HG03432 (cell line): Measurements from ENCODE around the gene AHRR.

Experiments used
- ATAC-seq: cut with Tn5 transposase; IDR thresholded peaks from one replicate; pipeline ENCODE4 v1.9.1; 2021; ENCODE audit warnings: mild to moderate bottlenecking, moderate library complexity; ENCODE audit not compliant: unreplicated experiment

Gene AHRR

GRCh38 chr5:435961-436640 lies 114.6 kb downstream of the AHRR start:
- no peak for ATAC-seq

- no peak for ATAC-seq
Measured at GRCh38 chr5:436641-436975, 115.1 kb downstream of the AHRR start.

- ATAC-seq, result no peak
Measured at GRCh38 chr5:437281-437771, 115.8 kb downstream of the AHRR start.

GRCh38 chr5:438481-438981 lies 117.0 kb downstream of the AHRR start:
- ATAC-seq, result no peak

- no peak for ATAC-seq
Measured at GRCh38 chr5:439181-439580, 117.7 kb downstream of the AHRR start.

- ATAC-seq, result no peak
Measured at GRCh38 chr5:439636-440035, 118.1 kb downstream of the AHRR start.

DNA sequence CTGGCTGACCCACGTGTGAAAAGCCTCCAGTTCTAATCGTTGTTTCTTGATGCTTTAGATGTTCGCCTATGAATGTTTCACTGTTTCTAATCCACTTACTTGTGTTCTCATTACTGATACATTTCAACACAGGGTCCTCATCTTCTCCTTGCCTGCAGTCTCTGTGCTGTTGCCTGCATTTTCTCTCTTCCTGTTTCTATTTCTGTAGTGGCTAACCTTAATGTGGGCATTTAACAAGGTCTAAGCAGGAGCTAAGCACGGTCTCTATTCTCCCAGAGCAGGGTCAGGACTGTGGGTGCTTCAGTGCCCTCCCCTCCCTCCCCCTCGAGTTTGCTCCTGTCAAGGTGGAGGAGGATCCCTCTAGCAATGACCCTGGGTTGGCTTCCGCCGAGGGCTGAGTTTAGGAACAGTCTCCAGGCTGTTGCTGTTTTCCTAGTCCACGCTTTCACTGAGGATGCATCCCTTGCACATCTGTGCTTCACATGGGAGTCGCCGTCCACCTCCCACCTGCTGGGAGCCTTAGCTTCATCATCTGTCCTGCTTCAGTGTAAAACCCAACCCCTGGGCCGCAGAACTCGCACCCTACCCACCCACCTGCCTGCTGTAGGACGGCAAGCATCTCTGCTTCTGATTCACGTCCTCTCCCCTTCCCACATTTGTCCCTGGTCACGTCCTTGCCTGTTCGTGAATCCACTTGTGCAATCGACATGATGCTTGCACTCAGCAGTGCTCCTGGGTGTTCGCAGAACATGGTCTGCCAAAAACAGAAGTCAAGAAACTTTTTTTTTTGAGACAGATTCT lies 119.1 kb downstream of the AHRR start:
- ATAC-seq, result no peak

DNA sequence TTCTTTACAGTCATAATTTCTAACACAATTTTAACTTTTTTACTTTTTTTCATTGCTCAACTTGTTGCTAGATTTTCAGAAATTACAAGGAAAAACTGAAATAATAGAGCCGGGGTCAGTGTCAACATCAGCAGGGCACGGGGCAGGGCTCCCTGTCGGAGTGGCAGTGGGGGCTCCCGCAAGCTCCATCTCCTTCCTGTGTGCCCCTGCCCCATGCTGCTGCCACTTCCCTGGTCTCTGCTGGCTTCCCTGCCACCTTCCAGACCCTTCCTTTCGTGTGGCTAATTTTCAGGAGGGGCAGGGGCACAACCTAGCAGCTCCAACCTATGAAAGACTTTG lies 120.5 kb downstream of the AHRR start:
- no peak for ATAC-seq

GRCh38 chr5:442335-443238 lies 121.1 kb downstream of the AHRR start, which contains the start of gene EXOC3:
EXOC3 (plus strand) TSS chr5:443176; CDS start chr5:446206, 3,030 bp downstream.
- peak; percentile 88 for ATAC-seq

GRCh38 chr5:443239-444151 lies 122.0 kb downstream of the AHRR start:
- ATAC-seq, result peak; percentile 20

DNA sequence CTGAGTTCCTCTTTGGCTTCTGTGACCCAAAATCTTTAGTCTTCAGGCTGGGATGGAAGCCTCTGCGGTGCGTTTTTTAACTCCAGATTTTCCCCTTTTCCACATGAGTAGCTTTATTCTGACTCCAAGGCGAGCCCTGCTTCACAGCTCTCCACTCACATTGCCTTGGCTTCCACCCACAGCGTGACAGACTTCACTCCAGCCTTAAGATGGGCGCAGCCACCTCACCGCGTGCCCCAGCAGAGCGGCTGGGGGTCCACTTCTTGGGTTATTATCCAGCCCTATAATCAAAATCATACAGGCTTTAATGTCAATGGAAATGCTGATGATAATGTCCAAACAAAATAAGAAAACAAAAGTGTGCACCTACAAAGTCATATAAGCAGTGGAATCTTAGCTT lies 122.7 kb downstream of the AHRR start:
- ATAC-seq, result no peak

GRCh38 chr5:445591-445990 lies 124.1 kb downstream of the AHRR start:
- ATAC-seq, result no peak

GRCh38 chr5:446066-446882 lies 124.8 kb downstream of the AHRR start:
- ATAC-seq, result no peak

GRCh38 chr5:446883-447263 lies 125.4 kb downstream of the AHRR start:
- ATAC-seq, result no peak

DNA sequence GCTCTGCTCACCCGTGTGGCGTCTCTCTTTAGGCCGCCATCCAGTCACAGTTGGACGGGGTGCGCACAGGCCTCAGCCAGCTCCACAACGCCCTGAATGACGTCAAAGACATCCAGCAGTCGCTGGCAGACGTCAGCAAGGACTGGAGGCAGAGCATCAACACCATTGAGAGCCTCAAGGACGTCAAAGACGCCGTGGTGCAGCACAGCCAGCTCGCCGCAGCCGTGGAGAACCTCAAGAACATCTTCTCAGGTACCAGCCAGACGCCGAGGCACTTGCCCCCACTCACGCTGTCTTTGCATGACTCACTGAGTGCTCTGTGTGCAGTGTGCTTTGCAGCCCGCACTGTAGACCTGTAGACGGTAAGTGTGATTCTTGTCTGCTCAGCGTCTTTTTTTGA lies 126.0 kb downstream of the AHRR start:
- no peak for ATAC-seq

- no peak for ATAC-seq
Measured at GRCh38 chr5:448061-448765, 126.7 kb downstream of the AHRR start.

DNA sequence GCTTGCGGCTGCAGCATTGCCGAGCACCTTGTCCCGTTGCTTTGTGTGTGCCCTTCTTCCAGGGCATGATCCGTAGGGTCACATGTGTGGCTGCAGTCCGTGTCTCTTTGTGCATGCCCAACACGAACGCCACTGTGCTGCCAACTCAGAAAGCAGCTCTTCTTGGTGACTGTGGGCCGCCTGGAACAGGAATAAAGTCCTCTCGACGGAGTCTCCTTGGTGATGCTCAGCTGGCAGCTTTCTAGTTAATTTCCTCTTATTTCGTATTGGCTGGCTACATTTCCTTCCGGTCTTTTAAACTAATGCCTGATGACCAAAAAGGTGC lies 127.2 kb downstream of the AHRR start:
- ATAC-seq, result no peak

DNA sequence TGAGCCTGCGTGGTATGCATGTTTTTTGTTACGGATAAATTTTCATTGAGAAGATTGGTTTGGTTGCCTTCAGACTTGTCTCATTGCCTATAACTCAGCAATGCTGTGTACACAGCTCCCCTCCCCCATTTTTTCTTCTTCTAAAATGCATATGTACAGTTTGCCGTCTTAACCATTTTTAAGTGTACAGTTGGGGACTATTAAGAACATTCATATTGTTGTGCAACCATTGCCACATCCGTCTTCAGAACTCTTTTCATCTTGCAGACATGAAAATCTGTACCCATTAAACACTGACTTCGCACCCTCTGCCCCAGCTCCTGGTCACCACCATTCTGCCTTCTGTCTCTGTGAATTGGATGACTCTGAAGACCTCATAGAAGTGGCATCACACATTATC lies 127.6 kb downstream of the AHRR start:
- no peak for ATAC-seq
